Measurements from ENCODE around the gene IGSF3.
"Not testable (repeated sequence)": the region's sequence is repeated elsewhere in the genome, so short reads cannot be mapped to it uniquely, and the experiment has no call there.

IGSF3 gene

GRCh38 chr1:116613825-116614224, 53.7 kb downstream of the IGSF3 start:
- not testable (repeated sequence) for H2AFZ ChIP-seq (ENCODE audit: low read depth, low read length); H4K20me1 ChIP-seq (ENCODE audit: insufficient read depth, low read length); H3K36me3 ChIP-seq (ENCODE audit: insufficient read depth, low read length); H3K27ac ChIP-seq (ENCODE audit: low read length); ATAC-seq (ENCODE audit: insufficient read depth, low read depth); DNase-seq; H3K9me3 ChIP-seq (ENCODE audit: insufficient read depth, low read length, severe bottlenecking); H3K79me2 ChIP-seq (ENCODE audit: insufficient read depth, low read length); H3K4me1 ChIP-seq (ENCODE audit: insufficient read depth, low read length); H3K9ac ChIP-seq (ENCODE audit: low read depth, low read length); H3K27me3 ChIP-seq (ENCODE audit: insufficient read depth, low read length, poor library complexity); H3K4me2 ChIP-seq (ENCODE audit: insufficient read depth, low read length); H3K4me3 ChIP-seq (ENCODE audit: low read depth in 1 of 2, low read length in 2 of 2)

DNA sequence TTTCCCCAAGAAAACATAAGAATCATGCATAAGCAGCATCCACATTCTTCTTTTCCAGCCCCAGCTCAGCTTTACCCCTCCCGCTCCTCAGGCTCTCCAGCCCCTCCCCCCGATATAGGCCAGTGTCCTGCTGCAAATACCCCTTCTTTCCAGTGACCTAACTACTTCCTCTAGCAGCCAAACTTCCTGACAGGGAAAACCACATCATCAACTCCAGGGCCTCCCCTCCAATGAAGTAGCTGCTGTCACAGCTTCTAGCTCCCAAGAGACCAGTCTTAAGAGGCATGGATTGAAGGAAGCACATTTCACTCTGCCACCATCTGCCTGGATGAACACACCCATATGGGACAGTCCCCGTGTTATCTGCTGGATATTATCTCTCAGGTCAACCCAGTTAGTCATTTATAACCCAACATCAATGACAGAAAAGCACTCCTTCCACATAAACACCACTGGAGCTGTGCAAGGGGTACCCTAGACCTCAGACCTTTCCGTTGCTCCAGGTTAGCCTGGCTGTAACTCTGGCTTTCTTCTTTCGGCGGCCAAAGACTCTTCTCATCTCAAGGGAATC, 57.6 kb downstream of the IGSF3 start:
- DNase-seq; H3K27me3 ChIP-seq (ENCODE audit: insufficient read depth, low read length, poor library complexity); H3K9me3 ChIP-seq (ENCODE audit: insufficient read depth, low read length, severe bottlenecking); ATAC-seq (ENCODE audit: insufficient read depth, low read depth); H3K36me3 ChIP-seq (ENCODE audit: insufficient read depth, low read length); H3K27ac ChIP-seq (ENCODE audit: low read length); H3K79me2 ChIP-seq (ENCODE audit: insufficient read depth, low read length); H2AFZ ChIP-seq (ENCODE audit: low read depth, low read length); H3K9ac ChIP-seq (ENCODE audit: low read depth, low read length); H3K4me1 ChIP-seq (ENCODE audit: insufficient read depth, low read length); H4K20me1 ChIP-seq (ENCODE audit: insufficient read depth, low read length); H3K4me3 ChIP-seq (ENCODE audit: low read depth in 1 of 2, low read length in 2 of 2); H3K4me2 ChIP-seq (ENCODE audit: insufficient read depth, low read length): not testable (repeated sequence)

DNA sequence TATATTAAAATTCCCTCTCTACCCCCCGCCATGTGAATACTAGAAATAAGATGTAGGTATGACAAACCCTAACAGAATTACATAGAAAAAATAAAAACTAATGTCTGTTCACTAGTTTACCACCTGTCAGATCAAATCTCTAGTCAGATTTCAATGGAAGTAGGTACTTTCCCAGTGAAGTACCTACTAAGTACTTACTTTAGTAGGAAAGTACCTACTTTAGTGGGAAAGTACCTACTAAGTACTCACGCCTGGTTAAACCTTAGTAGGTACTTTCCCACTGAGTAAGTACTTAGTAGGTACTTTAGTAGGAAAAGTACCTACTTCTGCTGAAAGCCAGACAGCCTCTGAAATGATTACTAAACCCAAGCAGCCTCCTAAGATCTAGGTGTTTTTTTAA, 58.7 kb downstream of the IGSF3 start:
- not testable (repeated sequence) for H4K20me1 ChIP-seq (ENCODE audit: insufficient read depth, low read length); H3K36me3 ChIP-seq (ENCODE audit: insufficient read depth, low read length); H3K9me3 ChIP-seq (ENCODE audit: insufficient read depth, low read length, severe bottlenecking); H3K9ac ChIP-seq (ENCODE audit: low read depth, low read length); H3K27me3 ChIP-seq (ENCODE audit: insufficient read depth, low read length, poor library complexity); H3K79me2 ChIP-seq (ENCODE audit: insufficient read depth, low read length); H3K27ac ChIP-seq (ENCODE audit: low read length); H3K4me1 ChIP-seq (ENCODE audit: insufficient read depth, low read length); H3K4me2 ChIP-seq (ENCODE audit: insufficient read depth, low read length); H3K4me3 ChIP-seq (ENCODE audit: low read depth in 1 of 2, low read length in 2 of 2); DNase-seq; ATAC-seq (ENCODE audit: insufficient read depth, low read depth); H2AFZ ChIP-seq (ENCODE audit: low read depth, low read length)

DNA sequence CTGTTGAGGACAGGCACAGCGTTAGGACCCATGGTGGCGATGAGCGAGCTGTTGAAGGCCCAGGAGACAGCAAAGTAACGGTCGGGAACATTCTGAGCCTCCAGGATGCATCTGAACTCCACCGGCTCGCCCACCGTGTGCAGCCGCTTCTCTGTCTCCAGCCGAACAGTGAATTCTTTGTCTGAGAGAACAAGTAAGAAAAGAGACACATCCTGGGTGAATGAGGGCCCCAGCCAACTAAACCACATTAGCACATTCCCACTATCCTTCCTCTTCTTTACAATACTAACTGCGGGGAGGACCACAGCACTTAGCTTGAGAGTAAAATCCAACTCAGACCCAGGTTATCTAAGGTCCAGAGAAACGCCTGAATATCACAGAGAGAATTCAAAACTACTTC, 59.4 kb downstream of the IGSF3 start:
- not testable (repeated sequence) for H4K20me1 ChIP-seq (ENCODE audit: insufficient read depth, low read length); H3K27ac ChIP-seq (ENCODE audit: low read length); H3K79me2 ChIP-seq (ENCODE audit: insufficient read depth, low read length); H3K4me3 ChIP-seq (ENCODE audit: low read depth in 1 of 2, low read length in 2 of 2); H3K36me3 ChIP-seq (ENCODE audit: insufficient read depth, low read length); DNase-seq; H2AFZ ChIP-seq (ENCODE audit: low read depth, low read length); ATAC-seq (ENCODE audit: insufficient read depth, low read depth); H3K9me3 ChIP-seq (ENCODE audit: insufficient read depth, low read length, severe bottlenecking); H3K27me3 ChIP-seq (ENCODE audit: insufficient read depth, low read length, poor library complexity); H3K4me2 ChIP-seq (ENCODE audit: insufficient read depth, low read length); H3K9ac ChIP-seq (ENCODE audit: low read depth, low read length); H3K4me1 ChIP-seq (ENCODE audit: insufficient read depth, low read length)

GRCh38 chr1:116607463-116607862, 60.1 kb downstream of the IGSF3 start:
- H3K4me3 ChIP-seq (ENCODE audit: low read depth in 1 of 2, low read length in 2 of 2); DNase-seq; H3K4me2 ChIP-seq (ENCODE audit: insufficient read depth, low read length); H4K20me1 ChIP-seq (ENCODE audit: insufficient read depth, low read length); H3K36me3 ChIP-seq (ENCODE audit: insufficient read depth, low read length); H3K4me1 ChIP-seq (ENCODE audit: insufficient read depth, low read length); H3K27me3 ChIP-seq (ENCODE audit: insufficient read depth, low read length, poor library complexity); ATAC-seq (ENCODE audit: insufficient read depth, low read depth); H3K79me2 ChIP-seq (ENCODE audit: insufficient read depth, low read length); H2AFZ ChIP-seq (ENCODE audit: low read depth, low read length); H3K27ac ChIP-seq (ENCODE audit: low read length); H3K9ac ChIP-seq (ENCODE audit: low read depth, low read length); H3K9me3 ChIP-seq (ENCODE audit: insufficient read depth, low read length, severe bottlenecking): not testable (repeated sequence)

DNA sequence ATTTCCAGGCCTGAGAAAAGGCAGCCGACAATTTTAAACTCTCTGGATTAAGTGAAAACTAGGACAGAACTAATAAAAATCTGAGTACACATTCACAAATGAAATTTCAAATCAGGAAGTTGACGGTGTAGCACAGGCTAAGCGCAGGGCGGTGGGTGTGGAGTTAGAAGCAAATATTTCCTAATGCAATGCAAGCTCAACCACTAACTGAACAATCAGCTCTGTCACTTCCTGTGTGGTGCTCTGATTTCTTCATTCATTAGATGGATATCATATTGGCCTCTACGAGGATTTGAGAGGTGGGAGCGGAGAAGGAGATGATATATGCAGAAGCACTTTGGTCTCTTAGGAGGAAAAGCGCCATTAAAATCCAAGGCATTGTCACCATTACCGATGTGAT, 61.5 kb downstream of the IGSF3 start:
- H3K9ac ChIP-seq (ENCODE audit: low read depth, low read length); H3K9me3 ChIP-seq (ENCODE audit: insufficient read depth, low read length, severe bottlenecking); H3K27ac ChIP-seq (ENCODE audit: low read length); H3K79me2 ChIP-seq (ENCODE audit: insufficient read depth, low read length); H3K4me2 ChIP-seq (ENCODE audit: insufficient read depth, low read length); H3K36me3 ChIP-seq (ENCODE audit: insufficient read depth, low read length); H3K27me3 ChIP-seq (ENCODE audit: insufficient read depth, low read length, poor library complexity); H4K20me1 ChIP-seq (ENCODE audit: insufficient read depth, low read length); H2AFZ ChIP-seq (ENCODE audit: low read depth, low read length); H3K4me3 ChIP-seq (ENCODE audit: low read depth in 1 of 2, low read length in 2 of 2); H3K4me1 ChIP-seq (ENCODE audit: insufficient read depth, low read length): not testable (repeated sequence)
- ATAC-seq (ENCODE audit: insufficient read depth, low read depth) (peak; percentile 82), DNase-seq (peak; percentile 35)
